Fibroblast of gingiva (primary cell): ENCODE results near the gene MAPK8IP3.

ENCODE experiments used
- DNase-seq: peaks from one replicate; pipeline ENCODE4 v3.0.0-alpha.2; 2011; ENCODE audit warnings: low read depth

Gene MAPK8IP3, protein sequence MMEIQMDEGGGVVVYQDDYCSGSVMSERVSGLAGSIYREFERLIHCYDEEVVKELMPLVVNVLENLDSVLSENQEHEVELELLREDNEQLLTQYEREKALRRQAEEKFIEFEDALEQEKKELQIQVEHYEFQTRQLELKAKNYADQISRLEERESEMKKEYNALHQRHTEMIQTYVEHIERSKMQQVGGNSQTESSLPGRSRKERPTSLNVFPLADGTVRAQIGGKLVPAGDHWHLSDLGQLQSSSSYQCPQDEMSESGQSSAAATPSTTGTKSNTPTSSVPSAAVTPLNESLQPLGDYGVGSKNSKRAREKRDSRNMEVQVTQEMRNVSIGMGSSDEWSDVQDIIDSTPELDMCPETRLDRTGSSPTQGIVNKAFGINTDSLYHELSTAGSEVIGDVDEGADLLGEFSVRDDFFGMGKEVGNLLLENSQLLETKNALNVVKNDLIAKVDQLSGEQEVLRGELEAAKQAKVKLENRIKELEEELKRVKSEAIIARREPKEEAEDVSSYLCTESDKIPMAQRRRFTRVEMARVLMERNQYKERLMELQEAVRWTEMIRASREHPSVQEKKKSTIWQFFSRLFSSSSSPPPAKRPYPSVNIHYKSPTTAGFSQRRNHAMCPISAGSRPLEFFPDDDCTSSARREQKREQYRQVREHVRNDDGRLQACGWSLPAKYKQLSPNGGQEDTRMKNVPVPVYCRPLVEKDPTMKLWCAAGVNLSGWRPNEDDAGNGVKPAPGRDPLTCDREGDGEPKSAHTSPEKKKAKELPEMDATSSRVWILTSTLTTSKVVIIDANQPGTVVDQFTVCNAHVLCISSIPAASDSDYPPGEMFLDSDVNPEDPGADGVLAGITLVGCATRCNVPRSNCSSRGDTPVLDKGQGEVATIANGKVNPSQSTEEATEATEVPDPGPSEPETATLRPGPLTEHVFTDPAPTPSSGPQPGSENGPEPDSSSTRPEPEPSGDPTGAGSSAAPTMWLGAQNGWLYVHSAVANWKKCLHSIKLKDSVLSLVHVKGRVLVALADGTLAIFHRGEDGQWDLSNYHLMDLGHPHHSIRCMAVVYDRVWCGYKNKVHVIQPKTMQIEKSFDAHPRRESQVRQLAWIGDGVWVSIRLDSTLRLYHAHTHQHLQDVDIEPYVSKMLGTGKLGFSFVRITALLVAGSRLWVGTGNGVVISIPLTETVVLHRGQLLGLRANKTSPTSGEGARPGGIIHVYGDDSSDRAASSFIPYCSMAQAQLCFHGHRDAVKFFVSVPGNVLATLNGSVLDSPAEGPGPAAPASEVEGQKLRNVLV (N-terminal part only)

GRCh38 chr16:1705688-1706385 is at the start of gene MAPK8IP3:
Gene MAPK8IP3 (plus strand): TSS chr16:1706195. CDS start chr16:1706340, 145 bp downstream.
- peak; percentile 85 for DNase-seq

GRCh38 chr16:1656808-1657617 is 49.0 kb upstream of the MAPK8IP3 start:
- DNase-seq = no peak

GRCh38 chr16:1657841-1658240 is 48.2 kb upstream of the MAPK8IP3 start:
- DNase-seq = no peak

- DNase-seq = no peak
Observed at GRCh38 chr16:1659031-1659430, 47.0 kb upstream of the MAPK8IP3 start.

GRCh38 chr16:1661826-1662225 is 44.2 kb upstream of the MAPK8IP3 start:
- no peak for DNase-seq

DNA sequence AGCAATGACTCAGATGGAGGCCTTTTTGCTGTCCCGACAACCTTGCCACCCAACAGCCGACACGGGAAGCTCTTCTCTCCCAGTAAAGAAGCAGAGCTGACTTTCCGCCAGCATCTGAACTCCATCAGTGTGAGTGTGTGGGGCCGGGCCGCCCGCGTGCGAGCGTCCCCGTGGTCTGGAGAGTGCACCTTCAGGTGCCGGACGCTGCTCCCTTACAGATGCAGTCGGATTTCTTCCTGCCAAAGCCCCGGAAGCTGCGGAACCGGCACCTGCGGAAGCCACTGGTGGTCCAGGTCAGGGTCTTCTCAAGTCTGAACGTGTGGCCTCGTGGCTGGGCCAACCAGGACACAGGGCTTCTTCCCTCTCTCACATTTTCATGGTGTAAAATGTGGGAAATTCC is 43.5 kb upstream of the MAPK8IP3 start:
- DNase-seq = no peak

GRCh38 chr16:1665829-1666228 is 40.2 kb upstream of the MAPK8IP3 start:
- no peak for DNase-seq

DNA sequence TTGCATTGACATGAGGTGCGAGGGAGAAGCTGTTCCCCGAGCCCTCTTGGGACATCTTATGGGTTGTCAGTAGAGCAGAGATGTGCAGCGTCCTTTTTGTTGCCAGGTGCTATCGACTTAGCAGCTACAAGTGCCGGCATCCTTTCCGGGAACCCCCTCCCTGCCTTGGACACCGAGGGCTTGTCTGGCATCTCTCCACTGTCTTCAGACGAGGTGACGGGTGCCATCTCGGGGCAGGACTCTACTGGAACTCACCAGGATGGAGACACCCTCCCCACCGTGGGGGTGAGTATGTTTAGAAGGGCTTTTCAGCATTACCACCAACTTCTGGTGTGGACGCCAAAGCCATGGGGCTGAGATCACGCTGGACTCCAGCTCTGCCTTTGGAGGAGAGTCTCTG is 39.7 kb upstream of the MAPK8IP3 start:
- DNase-seq = no peak

- DNase-seq = no peak
Observed at GRCh38 chr16:1667271-1667670, 38.7 kb upstream of the MAPK8IP3 start.

GRCh38 chr16:1667916-1668315 is 38.1 kb upstream of the MAPK8IP3 start:
- no peak for DNase-seq

- no peak for DNase-seq
Observed at GRCh38 chr16:1668612-1669319, 37.2 kb upstream of the MAPK8IP3 start.

- no peak for DNase-seq
Observed at GRCh38 chr16:1669698-1670097, 36.3 kb upstream of the MAPK8IP3 start.

DNA sequence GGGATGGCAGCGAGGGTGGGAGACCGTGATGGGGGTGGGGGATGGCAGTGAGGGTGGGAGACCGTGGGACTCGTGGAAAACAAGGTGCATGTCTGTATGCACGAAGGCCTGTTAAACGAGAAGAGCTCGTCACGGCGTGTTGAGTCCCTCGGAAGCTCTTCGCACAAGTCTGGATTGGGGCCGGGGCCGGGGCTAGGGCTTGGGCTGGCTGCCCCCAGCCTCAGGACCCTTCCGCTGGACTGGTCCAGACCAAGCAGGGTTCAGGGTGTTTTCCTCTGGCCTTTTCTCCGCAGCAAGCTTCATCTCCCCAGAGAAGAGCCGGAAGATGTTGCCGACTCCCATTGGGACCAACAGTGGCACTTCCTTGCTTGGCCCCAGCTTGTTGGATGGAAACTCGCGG is 35.6 kb upstream of the MAPK8IP3 start:
- no peak for DNase-seq

GRCh38 chr16:1670866-1671265 is 35.1 kb upstream of the MAPK8IP3 start:
- no peak for DNase-seq

- DNase-seq = no peak
Observed at GRCh38 chr16:1673424-1674151, 32.4 kb upstream of the MAPK8IP3 start.

- no peak for DNase-seq
Observed at GRCh38 chr16:1674306-1674705, 31.7 kb upstream of the MAPK8IP3 start.

DNA sequence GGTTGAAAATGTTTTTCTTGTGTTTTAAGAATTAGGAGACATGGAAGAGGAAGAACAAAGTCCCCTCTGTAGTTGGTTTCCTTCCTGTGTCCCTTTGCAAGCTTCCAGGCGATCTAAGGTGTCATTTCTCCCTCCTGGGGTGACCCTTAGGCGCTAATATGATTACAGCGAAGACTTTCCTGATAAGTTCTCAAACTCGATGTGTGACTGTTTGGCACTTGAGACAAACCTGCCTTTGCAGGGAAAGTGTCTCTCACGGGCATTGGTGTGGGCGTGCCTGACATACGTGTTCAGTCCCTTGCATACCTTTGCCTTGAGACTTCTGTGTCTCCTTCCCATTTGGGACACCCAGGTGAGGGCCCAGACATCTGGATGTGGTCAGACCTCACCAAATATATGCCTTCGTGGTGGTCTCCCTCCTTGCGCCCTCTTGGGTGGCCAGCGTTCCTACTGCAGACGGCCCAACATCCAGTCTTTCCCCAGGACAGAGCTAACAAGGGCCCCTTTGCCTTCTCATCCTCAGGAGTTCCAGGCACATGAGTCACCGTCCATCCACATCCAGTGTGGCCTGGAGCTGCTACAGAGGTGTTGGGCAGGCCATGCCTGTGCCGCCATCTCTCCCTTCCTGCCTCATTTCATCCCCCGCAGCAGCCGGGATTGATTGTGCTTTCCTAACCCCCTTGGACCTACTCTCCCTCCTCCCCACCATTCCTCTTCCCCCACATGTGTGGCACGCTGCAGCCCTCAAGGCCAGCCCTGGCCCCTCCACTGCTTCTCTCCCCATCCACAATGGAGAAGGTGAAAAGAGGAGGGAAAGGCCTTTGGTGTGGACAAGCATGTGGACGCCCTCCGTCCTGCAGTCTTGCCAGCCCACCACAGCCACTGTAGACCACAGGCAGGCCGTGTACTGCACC is 31.0 kb upstream of the MAPK8IP3 start:
- DNase-seq = no peak

DNA sequence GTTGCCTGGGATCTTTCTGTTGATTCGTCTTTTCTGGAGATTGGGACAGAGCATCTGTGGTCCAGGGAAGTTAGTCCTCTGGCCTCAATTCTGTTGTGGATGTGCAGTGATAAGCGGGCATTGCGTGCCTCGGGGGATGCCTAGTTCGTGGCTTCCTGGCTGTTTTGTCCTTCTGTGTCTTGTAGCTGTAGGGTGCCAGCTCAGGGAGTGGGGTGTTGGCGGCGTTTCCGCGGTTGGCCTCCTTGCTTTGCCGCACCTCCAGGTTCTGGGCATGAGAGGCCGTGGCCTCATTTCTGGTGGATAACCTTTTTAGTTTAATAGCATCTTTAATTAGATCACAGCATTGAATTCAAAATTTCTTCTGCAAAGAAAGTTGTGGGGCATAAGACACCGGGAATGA is 29.3 kb upstream of the MAPK8IP3 start:
- DNase-seq = no peak
